ENCODE data around the gene TMEM212. TPM values are rescaled to one million over a fixed set of nuclear protein-coding genes. Genes with fewer than 3 reads are reported as not detected.

The TMEM212 gene
- 0.09 TPM in 1 of 2 replicates, not detected in the other for total RNA-seq

GRCh38 chr3:171842864-171843518, at the start of gene TMEM212:
Gene TMEM212, plus strand, starts transcription at chr3:171843349. Its CDS starts 35 bp downstream, at chr3:171843384.
- Mint-ChIP-seq H3K36me3 (ENCODE audit: low read depth) (peaks cover 7% of the 10 kb centered on the region), H3K9me3 (peaks cover 3% of the 10 kb centered on the region), H3K4me3 (ENCODE audit: low read depth) (no peak within 1 kb of the TSS), H3K27ac (no peak within 1 kb of the TSS), H3K27me3 (ENCODE audit: low read depth) (peaks cover 18% of the 10 kb centered on the region), H3K4me1 (ENCODE audit: low read depth) (peaks cover 24% of the 10 kb centered on the region)
- DNase-seq (ENCODE audit: low spot score): no peak
- intact Hi-C loops (cut with micrococcal nuclease): loop anchor here (10.0 kb wide), 2 partner anchors 192 to 262 kb away; partner anchors contain the start of gene FNDC3B

GRCh38 chr3:171796625-171797264, 46.4 kb upstream of the TMEM212 start:
- H3K4me3 Mint-ChIP-seq (ENCODE audit: low read depth): no peak overlapping the region
- intact Hi-C loops (cut with micrococcal nuclease): no loop called here
- peaks cover 6% of the 10 kb centered on the region for H3K27me3 Mint-ChIP-seq (ENCODE audit: low read depth)
- H3K9me3 Mint-ChIP-seq: no peaks in the 10 kb centered on the region
- H3K4me1 Mint-ChIP-seq (ENCODE audit: low read depth): peaks cover 1% of the 10 kb centered on the region
- no peak for DNase-seq (ENCODE audit: low spot score)
- H3K36me3 Mint-ChIP-seq (ENCODE audit: low read depth): no peaks in the 10 kb centered on the region
- no peak overlapping the region for H3K27ac Mint-ChIP-seq

GRCh38 chr3:171797265-171797679, 45.9 kb upstream of the TMEM212 start:
- Mint-ChIP-seq H3K27me3 (ENCODE audit: low read depth) (peaks cover under 1% of the 10 kb centered on the region), H3K27ac (no peak overlapping the region), H3K9me3 (no peaks in the 10 kb centered on the region), H3K4me1 (ENCODE audit: low read depth) (peaks cover 3% of the 10 kb centered on the region), H3K36me3 (ENCODE audit: low read depth) (no peaks in the 10 kb centered on the region), H3K4me3 (ENCODE audit: low read depth) (no peak overlapping the region)
- DNase-seq (ENCODE audit: low spot score): no peak
- intact Hi-C loops (cut with micrococcal nuclease): no loop called here

- no peak for DNase-seq (ENCODE audit: low spot score)
- no peaks in the 10 kb centered on the region for H3K9me3 Mint-ChIP-seq
- H3K36me3 Mint-ChIP-seq (ENCODE audit: low read depth): no peaks in the 10 kb centered on the region
- intact Hi-C loops (cut with micrococcal nuclease): no loop called here
- peaks cover 3% of the 10 kb centered on the region for H3K4me1 Mint-ChIP-seq (ENCODE audit: low read depth)
- no peak overlapping the region for H3K27ac Mint-ChIP-seq
- no peak overlapping the region for H3K4me3 Mint-ChIP-seq (ENCODE audit: low read depth)
- H3K27me3 Mint-ChIP-seq (ENCODE audit: low read depth): peaks cover 4% of the 10 kb centered on the region
Measured at GRCh38 chr3:171797873-171798272, 45.3 kb upstream of the TMEM212 start.

DNA sequence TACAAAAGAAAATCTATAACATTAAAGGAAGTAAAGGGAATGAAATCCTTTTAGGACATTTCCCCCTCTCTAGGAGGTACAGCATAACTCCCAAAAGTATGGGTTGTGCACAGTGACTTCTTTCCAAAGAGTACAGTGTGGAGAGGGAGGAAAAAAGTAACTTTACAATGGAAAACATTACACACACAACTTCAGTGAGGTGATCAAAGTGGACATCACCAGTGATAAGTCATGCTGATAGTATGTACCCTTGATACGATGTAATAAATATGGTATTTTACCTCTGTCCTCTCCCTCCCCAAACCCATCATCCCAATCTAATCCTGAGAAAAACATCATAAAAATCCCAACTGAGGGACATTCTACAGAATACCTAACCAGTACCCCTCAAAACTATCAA, 43.6 kb upstream of the TMEM212 start:
- H3K27ac Mint-ChIP-seq: no peak overlapping the region
- no peaks in the 10 kb centered on the region for H3K36me3 Mint-ChIP-seq (ENCODE audit: low read depth)
- peaks cover 3% of the 10 kb centered on the region for H3K4me1 Mint-ChIP-seq (ENCODE audit: low read depth)
- H3K27me3 Mint-ChIP-seq (ENCODE audit: low read depth): peaks cover 8% of the 10 kb centered on the region
- no peaks in the 10 kb centered on the region for H3K9me3 Mint-ChIP-seq
- DNase-seq (ENCODE audit: low spot score): no peak
- no peak overlapping the region for H3K4me3 Mint-ChIP-seq (ENCODE audit: low read depth)
- intact Hi-C loops (cut with micrococcal nuclease): no loop called here

DNA sequence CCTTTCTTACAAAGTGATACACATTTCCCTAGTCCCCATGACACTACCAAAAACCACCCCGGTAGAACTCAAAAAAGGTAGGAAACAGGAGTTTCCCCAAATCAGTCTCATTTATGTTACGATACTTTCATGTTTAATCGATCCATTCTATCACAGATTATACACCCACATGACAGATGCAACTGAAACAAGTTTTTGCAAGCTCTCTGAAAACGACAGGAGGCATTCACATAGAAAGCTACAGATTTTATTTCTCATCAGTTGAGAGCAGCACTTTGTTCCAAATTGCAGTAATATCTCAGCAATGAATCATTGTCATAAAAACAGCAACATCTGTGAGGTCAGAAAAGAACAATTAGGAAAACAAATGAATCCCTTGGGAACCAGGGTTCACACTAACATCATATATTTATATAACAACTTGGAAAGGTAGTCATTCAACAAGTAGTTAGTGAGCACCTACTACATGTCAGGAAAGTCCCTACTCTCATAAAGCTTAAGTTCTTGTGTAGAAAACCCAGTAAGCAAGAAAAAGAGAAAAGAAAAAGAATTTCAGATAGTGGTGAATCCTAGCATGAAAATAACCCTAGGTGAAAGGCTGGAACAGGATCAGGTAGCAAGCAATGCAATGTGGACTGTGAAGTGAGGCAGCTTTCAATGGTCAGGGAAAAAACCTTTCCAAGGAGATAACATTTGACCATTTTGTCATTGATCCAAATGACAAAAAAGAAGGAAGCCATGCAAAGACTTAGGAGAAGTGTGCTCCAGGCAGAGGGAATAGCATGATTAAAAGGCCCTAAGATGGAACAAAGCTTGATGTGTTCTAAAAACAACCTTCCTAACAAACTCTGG, 41.2 kb upstream of the TMEM212 start:
- Mint-ChIP-seq H3K36me3 (ENCODE audit: low read depth) (no peaks in the 10 kb centered on the region), H3K9me3 (no peaks in the 10 kb centered on the region), H3K27ac (no peak overlapping the region), H3K4me3 (ENCODE audit: low read depth) (no peak overlapping the region), H3K27me3 (ENCODE audit: low read depth) (peaks cover 10% of the 10 kb centered on the region), H3K4me1 (ENCODE audit: low read depth) (peaks cover 8% of the 10 kb centered on the region)
- intact Hi-C loops (cut with micrococcal nuclease): no loop called here
- no peak for DNase-seq (ENCODE audit: low spot score)

- no peak overlapping the region for H3K27ac Mint-ChIP-seq
- intact Hi-C loops (cut with micrococcal nuclease): no loop called here
- no peaks in the 10 kb centered on the region for H3K9me3 Mint-ChIP-seq
- H3K4me1 Mint-ChIP-seq (ENCODE audit: low read depth): peaks cover 9% of the 10 kb centered on the region
- no peak overlapping the region for H3K4me3 Mint-ChIP-seq (ENCODE audit: low read depth)
- peaks cover 10% of the 10 kb centered on the region for H3K27me3 Mint-ChIP-seq (ENCODE audit: low read depth)
- H3K36me3 Mint-ChIP-seq (ENCODE audit: low read depth): no peaks in the 10 kb centered on the region
- no peak for DNase-seq (ENCODE audit: low spot score)
Measured at GRCh38 chr3:171802590-171802956, 40.6 kb upstream of the TMEM212 start.

- no peaks in the 10 kb centered on the region for H3K9me3 Mint-ChIP-seq
- intact Hi-C loops (cut with micrococcal nuclease): no loop called here
- H3K27me3 Mint-ChIP-seq (ENCODE audit: low read depth): peaks cover 13% of the 10 kb centered on the region
- DNase-seq (ENCODE audit: low spot score): no peak
- H3K4me3 Mint-ChIP-seq (ENCODE audit: low read depth): no peak overlapping the region
- no peaks in the 10 kb centered on the region for H3K36me3 Mint-ChIP-seq (ENCODE audit: low read depth)
- peaks cover 9% of the 10 kb centered on the region for H3K4me1 Mint-ChIP-seq (ENCODE audit: low read depth)
- H3K27ac Mint-ChIP-seq: no peak overlapping the region
Measured at GRCh38 chr3:171803044-171803443, 40.1 kb upstream of the TMEM212 start.

DNA sequence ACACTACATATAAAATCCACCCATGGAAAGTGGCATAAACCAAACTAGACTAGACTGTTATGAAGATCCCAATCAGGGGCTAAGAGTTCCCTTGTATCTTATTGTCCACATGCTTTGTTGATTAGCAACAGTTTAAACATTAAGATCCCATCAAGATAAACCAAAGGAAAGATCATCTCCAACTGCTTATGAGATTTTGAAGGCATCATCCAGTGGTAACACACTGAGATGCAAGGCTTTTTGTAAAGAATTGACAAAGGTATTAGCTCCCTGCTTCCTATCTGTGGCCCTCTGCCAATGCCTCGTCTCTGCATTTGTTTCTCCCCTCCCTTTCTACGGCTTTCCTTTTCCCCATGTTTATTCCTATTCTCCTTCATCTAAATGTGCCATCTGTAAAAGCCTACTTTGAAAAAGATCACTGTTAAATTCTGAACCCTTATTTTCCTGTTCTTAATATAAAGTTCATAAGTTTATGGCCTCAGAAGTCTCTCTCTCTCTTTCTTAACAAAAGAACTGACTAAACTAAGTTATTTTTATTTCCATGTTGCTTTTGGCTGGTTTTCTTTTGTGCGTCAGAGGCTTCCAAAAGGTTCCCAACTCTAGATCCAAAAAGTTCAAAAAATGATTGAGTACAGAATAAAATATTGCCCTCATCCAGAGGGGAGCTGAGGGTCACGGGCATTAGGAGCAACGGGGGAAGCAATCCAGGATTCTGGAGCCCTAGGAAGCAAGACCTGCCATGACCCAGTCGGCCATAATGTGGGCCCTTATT, 38.3 kb upstream of the TMEM212 start:
- Mint-ChIP-seq H3K4me1 (ENCODE audit: low read depth) (peaks cover 17% of the 10 kb centered on the region), H3K36me3 (ENCODE audit: low read depth) (no peaks in the 10 kb centered on the region), H3K4me3 (ENCODE audit: low read depth) (no peak overlapping the region), H3K27ac (no peak overlapping the region), H3K9me3 (no peaks in the 10 kb centered on the region), H3K27me3 (ENCODE audit: low read depth) (peaks cover 19% of the 10 kb centered on the region)
- no peak for DNase-seq (ENCODE audit: low spot score)
- intact Hi-C loops (cut with micrococcal nuclease): no loop called here

DNA sequence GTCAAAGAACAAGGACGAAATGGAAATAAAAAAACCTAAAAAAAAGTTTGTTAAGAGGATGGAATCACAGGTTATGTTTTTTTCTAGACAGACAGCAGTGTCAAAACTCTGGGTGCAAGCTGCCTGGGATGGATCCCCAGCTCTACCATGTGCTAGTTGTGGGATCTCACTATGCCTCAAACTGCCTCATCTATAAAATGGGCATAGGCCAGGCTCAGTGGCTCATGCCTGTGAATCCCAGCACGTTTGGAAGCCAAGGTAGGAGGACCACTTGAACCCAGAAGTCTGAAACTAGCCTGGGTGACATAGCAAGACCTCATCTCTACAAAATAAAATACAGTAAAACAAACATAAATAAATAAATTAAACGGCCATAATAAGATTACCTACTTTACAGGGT, 37.5 kb upstream of the TMEM212 start:
- Mint-ChIP-seq H3K27ac (no peak overlapping the region), H3K9me3 (no peaks in the 10 kb centered on the region), H3K27me3 (ENCODE audit: low read depth) (peaks cover 21% of the 10 kb centered on the region), H3K36me3 (ENCODE audit: low read depth) (no peaks in the 10 kb centered on the region), H3K4me1 (ENCODE audit: low read depth) (peaks cover 19% of the 10 kb centered on the region), H3K4me3 (ENCODE audit: low read depth) (no peak overlapping the region)
- DNase-seq (ENCODE audit: low spot score): no peak
- intact Hi-C loops (cut with micrococcal nuclease): no loop called here

GRCh38 chr3:171806200-171807128, 36.7 kb upstream of the TMEM212 start:
- peaks cover 27% of the 10 kb centered on the region for H3K27me3 Mint-ChIP-seq (ENCODE audit: low read depth)
- DNase-seq (ENCODE audit: low spot score): no peak
- no peak overlapping the region for H3K4me3 Mint-ChIP-seq (ENCODE audit: low read depth)
- no peaks in the 10 kb centered on the region for H3K36me3 Mint-ChIP-seq (ENCODE audit: low read depth)
- H3K9me3 Mint-ChIP-seq: no peaks in the 10 kb centered on the region
- H3K4me1 Mint-ChIP-seq (ENCODE audit: low read depth): peaks cover 25% of the 10 kb centered on the region
- no peak overlapping the region for H3K27ac Mint-ChIP-seq
- intact Hi-C loops (cut with micrococcal nuclease): no loop called here

Data from activated T-helper 2 cell treated with anti-CD3 and anti-CD28 coated beads, Interferon-gamma antibody, Interleukin-2, Interleukin-4, amounts not matched to agents 10 μg/mL and 5 μg/mL and 100 μg/mL, durations not matched to agents 14 hours and 24 hours and 36 hours (primary cell).